HepG2 (cell line): ENCODE data around the gene SERINC2. TPM values are rescaled to one million over a fixed set of nuclear protein-coding genes. Genes with fewer than 3 reads are reported as not detected.

Source experiments
- CEBPG ChIP-seq: IDR thresholded peaks from 2 replicates; pipeline ENCODE4 v1.6.1; 2016
- ELF3 ChIP-seq: IDR thresholded peaks from 2 replicates; pipeline ENCODE4 v1.6.1; 2016; ENCODE audit warnings: missing genetic modification reagents, missing compliant biosample characterization
- GFI1 ChIP-seq: sonication (generic); formaldehyde crosslinking; IDR thresholded peaks from 2 replicates; pipeline ENCODE4 v1.5.0; 2020; ENCODE audit warnings: missing genetic modification reagents, mild to moderate bottlenecking, borderline replicate concordance
- HDAC2 ChIP-seq: sonication (generic); formaldehyde crosslinking; IDR thresholded peaks from 2 replicates; pipeline ENCODE4 v1.4.0; 2020; ENCODE audit warnings: missing genetic modification reagents
- KLF6 ChIP-seq: IDR thresholded peaks from 2 replicates; pipeline ENCODE4 v1.8.0; 2016; ENCODE audit warnings: missing biosample characterization, missing genetic modification reagents
- MLXIP ChIP-seq: sonication (generic); formaldehyde crosslinking; IDR thresholded peaks from 2 replicates; pipeline ENCODE4 v1.9.0; 2021; ENCODE audit warnings: missing genetic modification reagents, borderline replicate concordance
- MXD3 ChIP-seq: IDR thresholded peaks from 2 replicates; pipeline ENCODE4 v1.6.1; 2016; ENCODE audit warnings: mild to moderate bottlenecking, missing biosample characterization, missing genetic modification reagents
- MYC ChIP-seq: sonication (generic); formaldehyde crosslinking; IDR thresholded peaks from 2 replicates; pipeline ENCODE4 v1.9.0; 2021; ENCODE audit warnings: missing genetic modification reagents, borderline replicate concordance
- NFE2L1 ChIP-seq: sonication (generic); formaldehyde crosslinking; IDR thresholded peaks from 2 replicates; pipeline ENCODE4 v1.4.0; 2020; ENCODE audit warnings: missing genetic modification reagents, mild to moderate bottlenecking, borderline replicate concordance
- NKX3-1 ChIP-seq: sonication (generic); formaldehyde crosslinking; IDR thresholded peaks from 2 replicates; pipeline ENCODE4 v1.5.0; 2020; ENCODE audit warnings: missing genetic modification reagents
- RAD21 ChIP-seq: fragments of 450-650 bp; formaldehyde crosslinking; IDR thresholded peaks from 2 replicates; pipeline ENCODE4 v1.5.0; 2020; ENCODE audit warnings: mild to moderate bottlenecking
- RORA ChIP-seq: sonication (generic); formaldehyde crosslinking; IDR thresholded peaks from 2 replicates; pipeline ENCODE4 v1.5.0; 2020; ENCODE audit warnings: mild to moderate bottlenecking, missing genetic modification reagents, moderate library complexity
- SMARCC2 ChIP-seq: fragments of 450-650 bp; IDR thresholded peaks from 2 replicates; pipeline ENCODE4 v1.6.1; 2017; ENCODE audit warnings: antibody characterized with exemption, mild to moderate bottlenecking
- TOE1 ChIP-seq: sonication (generic); formaldehyde crosslinking; IDR thresholded peaks from 2 replicates; pipeline ENCODE4 v1.4.0; 2020; ENCODE audit warnings: mild to moderate bottlenecking, missing genetic modification reagents
- ZBTB1 ChIP-seq: sonication (generic); formaldehyde crosslinking; IDR thresholded peaks from 2 replicates; pipeline ENCODE4 v1.4.0; 2020; ENCODE audit warnings: missing genetic modification reagents, borderline replicate concordance
- ZBTB21 ChIP-seq: sonication (generic); formaldehyde crosslinking; IDR thresholded peaks from 2 replicates; pipeline ENCODE4 v1.4.0; 2020; ENCODE audit warnings: missing genetic modification reagents
- ZC3H13 ChIP-seq: sonication (generic); formaldehyde crosslinking; IDR thresholded peaks from 2 replicates; pipeline ENCODE4 v1.8.1; 2023; ENCODE audit warnings: mild to moderate bottlenecking, missing genetic modification reagents, moderate library complexity
- ZEB1 ChIP-seq: IDR thresholded peaks from 2 replicates; pipeline ENCODE4 v1.6.1; 2012; ENCODE audit warnings: mild to moderate bottlenecking, low read depth, inconsistent platforms; ENCODE audit not compliant: insufficient replicate concordance
- ZNF180 ChIP-seq: sonication (generic); formaldehyde crosslinking; IDR thresholded peaks from 2 replicates; pipeline ENCODE4 v1.4.0; 2020; ENCODE audit warnings: low read depth, missing genetic modification reagents, borderline replicate concordance
- ZNF318 ChIP-seq: sonication (generic); formaldehyde crosslinking; IDR thresholded peaks from 2 replicates; pipeline ENCODE4 v1.4.0; 2020; ENCODE audit warnings: mild to moderate bottlenecking, missing genetic modification reagents
- polyA plus RNA-seq, 8 experiments: library from polyadenylated mRNA; depleted of rRNA in 3 of 8; stranded (reverse) in 7 of 8; unstranded in 1 of 8; fragments of >200 nt; fragmentation: Illumina TruSeq in 4 of 8; extraction: Trizol in 4 of 8; gene quantifications; 2 replicates each; pipeline versions ENCODE4 v1.2.1 to v1.2.3, GENCODE V29; 2011 to 2016; ENCODE audit warnings: low read depth in 4 of 8, missing spikeins in 1 of 8, mixed read lengths in 1 of 8; ENCODE audit not compliant: insufficient read depth in 1 of 8
- total RNA-seq, 5 experiments: library from RNA; depleted of rRNA; stranded (reverse); fragments of >200 nt; fragmentation: Illumina TruSeq; extraction: Trizol; gene quantifications; 2 replicates each; pipeline ENCODE4 v1.2.3, GENCODE V29; 2016; ENCODE audit warnings: low read depth in 1 of 5

SERINC2 gene
- total and polyA plus RNA-seq, 2 of the 13 experiments (the other 11 are each of a cell fraction or from before 2014, with no cell fraction given) = 4.8 to 126 TPM

GRCh38 chr1:31434101-31434871 is 21.3 kb downstream of the SERINC2 start (continued):
- TF ChIP-seq ZBTB1 (CRISPR knock-in tag) (no peak), CEBPG (peak; percentile 54), MLXIP (no peak), ELF3 (CRISPR knock-in tag) (peak; percentile 92), ZEB1 (peak; percentile 58), NFE2L1 (CRISPR knock-in tag) (no peak), ZNF318 (no peak), HDAC2 (peak; percentile 88; the same call in 1 of the 2 replicates), ZBTB21 (CRISPR knock-in tag) (no peak), MYC (CRISPR knock-in tag) (peak; percentile 71; the same call in 1 of the 2 replicates), SMARCC2 (no peak), NKX3-1 (CRISPR knock-in tag) (no peak), RORA (CRISPR knock-in tag) (no peak), ZC3H13 (peak; percentile 83; the same call in 1 of the 2 replicates), GFI1 (CRISPR knock-in tag) (peak; percentile 26; the same call in 1 of the 2 replicates), RAD21 (CRISPR knock-in tag) (no peak), KLF6 (CRISPR knock-in tag) (no peak), MXD3 (CRISPR knock-in tag) (no peak), ZNF180 (no peak), TOE1 (CRISPR knock-in tag) (no peak)
